ENCODE data around the gene ASZ1.
"Not testable (repeated sequence)": the region's sequence is repeated elsewhere in the genome, so short reads cannot be mapped to it uniquely, and the experiment has no call there.

Gene ASZ1

DNA sequence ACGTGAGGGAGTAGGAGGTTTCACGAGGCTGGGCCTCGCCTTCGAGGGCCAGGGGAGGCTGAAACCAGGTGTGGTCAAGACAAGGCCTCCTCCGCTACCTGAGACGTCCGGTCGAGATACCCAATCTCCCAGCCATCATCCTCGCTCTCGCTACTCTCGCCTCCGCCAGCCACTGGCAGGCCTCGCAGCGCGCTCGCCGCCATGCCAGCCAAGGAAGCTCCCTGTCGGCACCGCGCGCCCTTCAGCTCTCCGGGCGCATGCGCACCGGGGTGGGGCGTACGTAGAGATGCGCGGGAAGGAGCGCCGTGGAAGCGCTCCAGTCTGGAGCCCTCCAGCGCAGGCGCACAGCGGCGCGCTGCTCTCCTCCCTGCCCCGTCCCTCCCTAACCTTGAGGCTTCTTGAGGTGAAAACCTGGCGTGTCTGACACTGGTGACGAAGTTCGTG is at the start of gene ASZ1:
Gene ASZ1, minus strand, starts transcription at position 236 of the 444 bp plus-strand sequence. Its CDS starts 33 bp downstream, at position 203.
- DNase-seq = no peak

DNA sequence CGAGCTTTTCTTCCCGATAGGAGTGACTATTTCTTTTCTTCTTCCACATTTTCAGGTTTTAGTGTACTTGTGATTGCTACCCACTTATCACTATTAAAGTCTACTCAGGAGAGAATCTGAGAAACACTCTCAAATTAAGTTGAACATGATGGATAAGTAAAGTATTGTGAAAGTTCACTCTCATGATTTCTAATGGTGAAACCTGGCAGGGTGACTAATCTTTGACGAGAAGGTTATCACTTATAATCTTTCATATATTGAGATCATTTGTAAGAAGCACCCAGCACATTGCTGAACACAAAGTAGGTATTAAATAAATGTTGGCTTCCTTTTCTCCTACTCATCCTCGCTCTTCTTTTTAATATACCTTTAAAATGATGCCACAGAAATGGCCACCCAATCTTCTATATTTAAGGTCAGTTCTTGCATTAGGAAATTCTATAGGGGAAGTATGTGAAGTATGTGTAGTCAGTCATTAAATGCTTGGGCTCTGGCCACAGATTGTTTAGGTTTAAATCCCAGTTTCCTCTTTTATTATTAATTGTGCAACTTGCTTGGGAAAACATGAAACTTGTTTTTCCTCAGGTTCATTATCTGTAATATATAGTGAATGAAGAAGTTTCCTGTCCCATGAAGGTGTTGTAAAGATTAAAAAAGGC is 49.4 kb upstream of the ASZ1 start:
- no peak for DNase-seq

DNA sequence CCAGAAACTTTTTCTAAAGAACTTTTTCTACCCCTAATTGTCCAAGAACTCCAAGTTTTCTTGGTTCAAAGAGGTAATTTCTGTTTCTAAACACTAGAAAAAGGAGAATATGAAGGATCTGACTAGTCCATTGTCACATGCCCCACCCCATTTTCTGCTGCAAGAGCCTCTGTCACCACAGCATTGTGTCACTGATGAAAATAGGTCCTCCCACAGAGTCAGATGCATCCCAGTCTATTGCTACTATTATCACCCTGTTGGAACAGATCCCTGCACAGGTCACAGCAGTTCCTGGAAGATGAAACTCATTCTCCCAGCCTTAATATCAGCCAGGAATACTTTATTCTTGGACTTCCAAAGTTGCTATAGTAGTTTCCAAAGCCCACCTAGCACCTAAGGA is 45.0 kb upstream of the ASZ1 start:
- no peak for DNase-seq

GRCh38 chr7:117470777-117471176 is 43.5 kb upstream of the ASZ1 start:
- DNase-seq = no peak

- no peak for DNase-seq
These were observed 40.9 kb upstream of the ASZ1 start for GRCh38 chr7:117468174-117468573.

- DNase-seq = not testable (repeated sequence)
These were observed 33.5 kb upstream of the ASZ1 start for GRCh38 chr7:117460815-117461214.

DNA sequence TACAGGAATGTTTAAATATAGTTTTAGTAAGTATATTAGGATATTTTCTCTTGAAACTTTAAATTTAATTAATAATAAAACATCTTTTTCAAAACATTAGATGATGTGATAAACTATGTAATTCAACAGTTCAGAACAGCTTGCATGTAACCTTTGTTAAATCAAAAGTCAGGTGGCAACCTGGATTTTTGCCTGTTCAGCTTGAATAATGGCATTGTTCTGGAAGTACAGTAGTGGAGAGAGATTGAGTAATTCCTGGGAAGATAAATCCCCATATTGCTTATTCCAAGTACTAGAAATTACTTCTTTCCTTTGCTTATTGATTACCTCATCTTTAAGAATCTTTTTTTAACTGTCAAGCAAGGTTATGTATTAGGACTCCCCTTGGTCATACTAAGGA is 32.4 kb upstream of the ASZ1 start:
- no peak for DNase-seq

GRCh38 chr7:117458977-117459583 is 31.8 kb upstream of the ASZ1 start:
- no peak for DNase-seq

- no peak for DNase-seq
These were observed 21.4 kb upstream of the ASZ1 start for GRCh38 chr7:117448655-117449054.

- no peak for DNase-seq
These were observed 19.0 kb upstream of the ASZ1 start for GRCh38 chr7:117446220-117446815.

DNA sequence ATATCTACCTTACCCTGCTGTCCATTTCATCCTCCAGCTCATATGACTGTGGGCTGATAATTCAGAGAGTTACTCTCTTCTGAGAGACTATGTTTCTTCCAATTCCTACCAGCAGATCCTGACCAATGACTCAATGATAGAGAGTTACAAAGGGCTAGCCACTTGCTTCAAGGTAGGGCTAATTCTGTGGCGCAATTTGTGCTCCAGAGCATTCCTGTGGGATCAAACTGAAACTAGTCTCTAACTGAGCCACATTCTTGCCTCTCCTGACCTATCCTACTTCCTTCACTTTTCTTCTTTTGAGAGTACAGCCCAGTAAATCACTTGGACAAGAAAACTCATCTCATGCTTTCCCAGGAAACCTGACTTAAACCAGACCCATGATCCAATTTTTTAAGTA is 17.9 kb upstream of the ASZ1 start:
- no peak for DNase-seq

GRCh38 chr7:117444646-117445045 is 17.4 kb upstream of the ASZ1 start:
- DNase-seq = no peak

- DNase-seq = no peak
These were observed 8.3 kb upstream of the ASZ1 start for GRCh38 chr7:117435475-117436043.

GRCh38 chr7:117424090-117424829 is 3.0 kb downstream of the ASZ1 start:
- no peak for DNase-seq

DNA sequence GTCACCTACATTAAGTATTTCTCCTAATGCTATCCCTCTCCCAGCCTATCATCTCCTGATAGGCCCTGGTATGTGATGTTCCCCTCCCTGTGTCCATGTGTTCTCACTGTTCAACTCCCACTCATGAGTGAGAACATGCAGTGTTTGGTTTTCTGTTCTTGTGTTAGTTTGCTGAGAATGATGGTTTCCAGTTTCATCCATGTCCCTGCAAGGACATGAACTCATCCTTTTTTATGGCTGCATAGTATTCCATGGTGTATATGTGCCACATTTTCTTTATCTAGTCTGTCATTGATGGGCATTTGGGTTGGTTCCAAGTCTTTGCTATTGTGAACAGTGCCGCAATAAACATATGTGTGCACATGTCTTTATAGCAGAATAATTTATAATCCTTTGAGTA is 12.7 kb downstream of the ASZ1 start:
- DNase-seq = not testable (repeated sequence)

DNA sequence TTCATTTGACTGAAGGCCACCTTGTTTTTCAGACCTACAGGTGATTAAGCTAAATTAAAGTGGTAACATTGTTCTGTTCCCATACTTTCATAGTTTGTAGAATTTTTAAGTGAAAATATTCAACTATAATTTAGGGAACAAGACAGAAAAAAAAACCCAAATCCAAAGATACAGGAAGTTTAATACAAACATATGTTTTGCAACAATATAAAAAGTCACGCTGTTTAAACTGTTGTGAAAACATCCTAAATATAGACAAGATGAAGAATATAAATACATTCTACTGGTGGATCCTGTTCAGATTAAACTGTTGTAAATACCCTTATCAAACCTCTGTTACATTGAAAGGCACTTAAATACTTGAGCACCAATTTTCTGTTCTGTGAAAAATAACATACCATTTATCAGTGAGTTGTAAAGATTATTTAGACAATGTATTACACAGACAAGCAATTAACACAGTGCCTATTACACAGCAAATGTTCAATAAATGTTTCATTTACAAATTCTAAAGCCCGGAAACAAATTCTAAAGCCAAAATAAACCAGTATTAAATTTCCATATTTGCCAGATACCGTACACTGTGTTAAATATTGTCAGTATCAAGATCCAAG is 14.2 kb downstream of the ASZ1 start:
- DNase-seq = no peak

- DNase-seq = no peak
These were observed 14.9 kb downstream of the ASZ1 start for GRCh38 chr7:117412390-117412789.

DNA sequence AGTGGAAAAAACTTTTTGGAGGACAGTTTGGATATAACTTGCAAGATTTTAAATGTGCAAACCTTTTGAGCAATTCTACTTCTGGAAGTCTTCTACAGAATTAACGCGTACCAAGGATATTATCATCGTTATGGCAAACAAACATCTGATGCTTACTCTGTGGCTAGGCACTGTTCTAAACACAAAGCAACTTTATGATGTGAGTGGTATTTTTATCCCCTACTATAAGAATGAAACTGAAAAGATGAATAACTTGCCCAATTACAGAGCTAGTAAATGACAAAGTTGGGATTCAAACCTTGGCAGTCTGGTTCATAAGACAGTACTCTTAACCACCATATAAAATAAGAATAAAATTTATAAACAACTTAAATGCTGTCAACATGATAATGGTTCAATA is 15.8 kb downstream of the ASZ1 start:
- no peak for DNase-seq

- DNase-seq = no peak
These were observed 18.5 kb downstream of the ASZ1 start for GRCh38 chr7:117408831-117409230.

DNA sequence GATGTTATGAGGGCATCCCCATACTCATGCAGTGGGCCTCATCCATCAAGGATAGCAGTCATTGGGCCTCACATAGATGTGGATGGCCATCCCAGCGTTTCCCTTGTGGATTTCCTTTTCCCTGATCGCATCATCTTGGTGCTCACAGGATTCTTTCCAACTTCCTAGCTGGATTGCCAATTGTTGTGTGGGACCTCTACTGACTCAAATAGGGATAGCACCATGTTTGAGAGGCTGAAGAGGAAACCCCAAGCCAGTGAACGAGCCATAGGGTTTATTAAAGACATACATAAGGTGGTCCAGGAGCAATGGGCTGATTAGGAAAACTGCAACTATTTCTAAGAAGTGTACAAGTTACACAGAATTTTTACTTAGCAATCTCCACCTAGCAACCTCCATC is 21.8 kb downstream of the ASZ1 start:
- no peak for DNase-seq

GRCh38 chr7:117403737-117404136 is 23.6 kb downstream of the ASZ1 start:
- DNase-seq = no peak

DNA sequence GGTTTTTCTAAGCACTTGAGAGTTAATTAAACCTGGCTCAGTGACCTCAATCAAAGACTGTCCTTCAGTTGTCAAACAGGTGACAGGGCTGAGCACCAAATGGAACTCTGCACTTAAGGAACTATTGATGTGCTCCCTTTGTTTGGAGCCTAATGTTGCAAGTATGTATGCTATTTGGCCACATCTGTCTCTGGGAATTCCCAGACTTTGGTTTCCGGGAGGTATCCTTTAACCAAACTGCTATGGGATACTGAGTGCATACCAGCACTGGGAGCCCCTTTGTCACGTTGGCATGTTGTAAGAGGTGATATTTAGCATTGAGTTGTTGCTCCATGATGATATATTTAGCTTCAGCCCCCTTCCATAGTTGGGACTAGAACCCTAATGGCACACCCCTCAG is 25.2 kb downstream of the ASZ1 start:
- no peak for DNase-seq
